NCI-H2081 treated with DMSO at 0.1 percent for 48 hours (cell line): ENCODE data around the gene C22orf15.

ENCODE experiments used
- DNase-seq: peaks from one replicate; lab custom pipeline; 2025; lab: John Stamatoyannopoulos, UW

C22orf15 gene

DNA sequence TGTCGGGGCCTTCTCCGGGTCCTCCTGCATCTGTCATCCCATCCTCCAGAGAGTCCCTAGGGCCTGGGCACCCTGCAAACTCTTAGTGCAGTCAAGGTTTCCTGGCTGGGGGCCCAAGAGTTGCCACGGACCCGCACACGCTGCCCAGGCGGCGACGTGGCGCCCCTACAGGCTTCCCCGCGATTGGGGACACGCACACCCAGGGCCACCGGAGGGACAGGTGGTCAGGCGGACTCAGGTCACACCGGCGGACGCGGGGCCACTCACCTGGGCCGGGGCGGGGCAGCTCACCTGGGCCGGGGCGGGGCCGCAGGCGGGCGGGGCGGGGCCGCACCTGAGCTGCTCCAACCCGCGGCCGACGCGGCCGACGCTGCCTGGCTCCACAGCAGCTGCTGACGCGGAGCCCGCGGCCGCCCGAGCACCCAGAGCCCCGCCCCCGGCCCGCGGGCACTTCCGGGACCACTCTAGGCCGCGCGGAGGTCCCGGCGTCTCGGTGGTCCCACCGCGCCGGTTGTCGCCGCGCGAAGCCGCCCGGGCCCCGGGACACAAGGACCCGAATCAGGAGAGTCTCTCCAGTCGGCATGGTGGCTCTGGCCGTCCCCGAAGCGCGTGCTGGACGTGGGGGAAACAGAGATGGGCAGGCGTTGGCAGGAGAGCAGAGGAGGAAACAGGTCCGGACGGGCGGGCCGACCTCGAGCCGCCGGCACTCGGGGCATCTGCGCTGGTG is 11.9 kb upstream of the C22orf15 start, which contains the start of gene ZNF70:
TSS of gene ZNF70 (minus strand) at position 399 of the 727 bp plus-strand sequence. CDS start 5,972 bp downstream, outside the sequence.
- no peak for DNase-seq

DNA sequence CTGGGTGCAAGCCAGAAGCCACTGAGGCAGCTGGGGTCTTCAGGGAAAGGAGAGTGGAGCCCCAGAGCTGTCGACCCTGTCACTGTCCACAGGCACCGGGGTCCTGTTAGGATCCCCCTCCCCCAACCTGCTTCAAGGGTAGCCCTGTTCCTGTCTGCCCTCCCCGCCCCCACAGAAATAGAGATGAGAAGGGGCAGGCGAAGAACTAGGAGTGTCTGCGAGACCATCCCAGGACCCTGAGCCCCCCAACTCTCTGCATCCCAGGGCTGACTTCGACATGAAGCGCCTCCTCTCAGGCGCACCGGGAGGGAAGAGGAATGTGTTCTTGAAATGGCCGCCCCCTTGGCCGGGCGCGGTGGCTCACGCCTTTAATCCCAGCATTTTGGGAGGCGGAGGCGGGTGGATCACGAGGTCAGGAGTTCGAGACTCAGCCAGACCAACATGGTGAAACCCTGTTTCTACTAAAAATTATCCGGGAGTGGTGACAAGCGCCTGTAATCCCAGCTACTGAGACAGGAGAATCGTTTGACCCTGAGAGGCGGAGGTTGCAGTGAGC is 11.3 kb upstream of the C22orf15 start:
- no peak for DNase-seq

DNA sequence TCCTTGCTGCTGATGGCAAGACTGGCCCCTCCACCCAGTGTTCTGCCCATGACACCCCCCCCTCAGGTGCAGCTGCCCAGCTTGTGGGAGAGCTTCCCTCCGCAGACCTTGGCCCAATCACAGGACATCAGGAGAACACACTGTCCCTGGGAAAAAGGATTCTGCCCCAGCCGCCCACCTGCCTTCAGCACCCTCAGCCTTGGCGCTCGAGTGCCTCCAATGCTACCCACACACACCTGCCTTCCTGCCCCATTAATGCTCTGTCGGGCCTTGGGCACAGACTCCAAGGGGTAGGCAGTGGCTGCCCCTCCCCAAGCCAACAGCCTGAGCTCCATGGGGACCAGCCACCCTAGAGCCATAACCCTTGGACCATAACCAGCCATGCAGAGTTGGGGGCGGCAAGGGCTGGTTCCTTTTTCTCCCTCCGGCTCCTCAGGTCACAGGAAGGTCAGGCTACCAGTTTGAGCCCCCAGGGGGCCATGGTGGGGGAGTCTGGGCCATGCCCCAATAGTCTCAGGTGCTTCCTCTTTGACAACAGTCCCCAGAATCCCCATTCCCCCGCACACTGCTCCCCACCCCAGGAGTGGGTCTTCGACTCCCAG is 10.6 kb upstream of the C22orf15 start:
- DNase-seq = no peak

DNA sequence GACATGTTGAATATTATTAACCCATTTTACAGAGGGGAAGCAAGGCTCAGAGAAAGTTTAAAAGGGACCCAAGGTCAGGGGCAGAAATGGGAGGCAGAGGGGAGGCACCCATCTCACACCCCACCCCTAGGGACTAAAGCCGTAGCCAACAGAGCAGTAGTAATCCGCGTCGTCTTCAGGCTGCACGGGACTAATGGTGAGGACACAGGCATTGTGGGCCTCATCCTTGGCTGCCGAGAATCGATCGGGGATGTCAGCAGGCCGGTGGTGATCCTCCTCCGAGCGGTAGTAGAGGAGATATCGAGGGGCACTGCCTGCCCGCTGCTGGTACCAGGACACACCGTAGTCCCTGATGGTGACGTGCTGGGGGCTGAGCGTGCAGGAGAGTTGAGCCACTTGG is 10.0 kb upstream of the C22orf15 start:
- DNase-seq = no peak

DNA sequence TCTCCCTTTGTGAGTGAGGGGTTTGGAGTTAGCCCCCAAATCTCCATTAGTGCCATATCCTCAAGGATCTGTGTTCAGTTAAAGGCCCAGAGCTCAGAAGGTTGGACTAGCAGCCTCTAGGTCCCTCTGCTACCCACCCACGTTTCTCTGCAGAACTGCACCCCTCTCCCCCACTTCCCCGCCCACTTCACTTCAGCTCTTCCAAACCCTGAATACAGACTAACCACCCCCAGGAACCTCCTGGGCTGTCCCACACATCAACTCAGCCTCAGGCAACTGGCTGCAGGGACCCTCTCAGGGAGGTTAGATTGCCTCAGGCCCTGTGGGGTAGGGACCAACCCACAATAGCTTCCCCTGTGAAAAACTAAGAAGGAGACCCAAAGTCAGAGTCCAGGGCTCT is 9.4 kb upstream of the C22orf15 start:
- no peak for DNase-seq

DNA sequence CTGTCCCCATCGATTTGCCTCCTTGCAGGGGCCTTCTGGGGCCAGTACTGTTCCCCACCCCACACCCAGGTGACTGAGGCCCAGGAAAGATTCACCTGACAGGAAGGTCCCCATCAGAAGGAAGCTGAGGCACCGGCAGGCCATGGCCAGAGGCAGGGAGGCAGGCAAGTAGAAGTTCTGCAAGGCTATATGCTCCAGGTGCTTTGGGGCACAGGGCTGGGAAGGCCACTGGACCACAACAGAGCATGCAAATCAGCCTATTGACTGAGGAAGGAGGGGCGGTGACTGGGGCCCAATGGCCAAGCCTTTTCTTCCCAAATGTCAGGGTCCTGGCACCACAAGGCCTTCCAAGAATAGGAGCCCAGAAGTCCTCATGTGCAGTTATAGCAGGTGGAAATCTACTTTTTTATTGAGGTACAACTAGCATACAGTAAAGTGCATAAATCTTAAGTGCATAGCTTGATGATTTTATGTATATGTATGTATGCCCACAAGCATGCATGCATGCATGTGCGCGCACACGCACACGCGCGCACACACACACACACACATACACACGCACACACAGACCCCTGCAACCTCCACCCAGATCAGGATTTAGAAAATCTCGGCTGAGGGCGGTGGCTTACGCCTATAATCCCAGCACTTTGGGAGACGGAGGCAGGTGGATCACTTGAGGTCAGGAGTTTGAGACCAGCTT is 8.4 kb upstream of the C22orf15 start, which contains the start of gene VPREB3:
TSS of gene VPREB3 (minus strand) at position 206 of the 700 bp plus-strand sequence. CDS start at position 144, 62 bp downstream.
- DNase-seq = no peak

DNA sequence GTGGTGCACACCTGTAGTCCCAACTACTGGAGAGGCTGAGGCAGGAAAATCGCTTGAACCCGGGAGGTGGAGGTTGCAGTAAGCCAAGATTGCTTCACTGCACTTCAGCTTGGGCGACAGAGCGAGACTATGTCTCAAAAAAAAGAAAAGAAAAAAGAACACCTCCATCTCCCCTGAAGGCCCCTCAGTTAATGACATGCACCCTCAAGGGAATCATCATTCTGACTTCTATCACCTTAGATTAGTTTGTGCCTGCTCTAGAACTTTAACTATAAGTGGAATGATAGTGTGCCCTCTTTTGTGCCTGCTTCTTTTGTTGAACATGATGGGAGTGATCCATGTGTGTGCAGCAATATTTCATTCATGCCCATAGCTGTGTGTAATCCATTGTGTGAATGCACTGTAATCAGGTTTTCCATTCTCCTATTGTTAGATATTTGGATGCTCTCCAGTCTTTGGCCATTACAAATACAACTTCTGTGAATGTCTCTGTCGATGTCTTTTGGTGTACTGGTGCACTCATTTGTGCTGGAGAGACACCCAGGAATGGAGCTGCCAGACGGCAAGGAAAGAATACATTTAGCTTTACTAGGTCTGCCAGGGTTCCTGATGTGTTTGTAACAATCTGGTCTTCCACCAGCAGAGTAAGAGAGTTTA is 7.7 kb upstream of the C22orf15 start:
- peak; percentile 15 for DNase-seq

DNA sequence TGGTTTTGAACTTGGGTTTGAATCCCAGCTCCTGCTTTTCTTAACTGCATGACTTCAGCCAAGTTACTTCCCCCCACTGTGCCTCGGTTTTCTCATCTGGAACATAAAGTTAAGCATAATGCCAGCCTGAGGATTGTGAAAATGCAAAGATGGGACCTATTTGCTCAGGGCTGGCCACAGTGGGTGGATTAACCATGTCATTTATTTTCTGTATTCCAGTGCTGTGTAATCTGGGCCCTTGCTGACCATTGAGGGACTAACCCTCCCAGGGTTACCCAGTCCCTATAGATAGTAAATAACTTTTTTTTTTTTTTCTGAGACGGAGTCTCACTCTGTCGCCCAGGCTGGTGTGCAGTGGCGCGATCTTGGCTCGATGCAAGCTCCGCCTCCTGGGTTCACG is 7.1 kb upstream of the C22orf15 start:
- DNase-seq = no peak

DNA sequence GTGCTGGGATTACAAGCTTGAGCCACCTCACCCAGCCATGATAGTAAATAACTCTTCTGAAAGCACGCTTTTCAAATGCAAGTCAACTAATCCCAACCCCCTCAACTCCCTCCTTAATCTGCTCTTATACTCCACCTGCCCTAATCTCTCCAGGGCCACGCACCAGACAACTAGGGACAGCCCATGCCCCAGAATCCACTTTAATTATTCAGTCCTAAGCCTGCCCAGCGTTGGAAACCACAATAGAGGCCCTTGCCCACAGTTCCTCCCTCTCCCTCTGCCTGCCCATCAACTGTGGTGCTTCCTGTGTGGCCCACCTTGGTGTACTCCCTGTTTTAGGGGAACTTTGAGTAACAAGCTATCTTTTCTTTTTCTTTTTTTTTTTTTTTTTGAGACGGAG is 5.9 kb upstream of the C22orf15 start:
- no peak for DNase-seq

DNA sequence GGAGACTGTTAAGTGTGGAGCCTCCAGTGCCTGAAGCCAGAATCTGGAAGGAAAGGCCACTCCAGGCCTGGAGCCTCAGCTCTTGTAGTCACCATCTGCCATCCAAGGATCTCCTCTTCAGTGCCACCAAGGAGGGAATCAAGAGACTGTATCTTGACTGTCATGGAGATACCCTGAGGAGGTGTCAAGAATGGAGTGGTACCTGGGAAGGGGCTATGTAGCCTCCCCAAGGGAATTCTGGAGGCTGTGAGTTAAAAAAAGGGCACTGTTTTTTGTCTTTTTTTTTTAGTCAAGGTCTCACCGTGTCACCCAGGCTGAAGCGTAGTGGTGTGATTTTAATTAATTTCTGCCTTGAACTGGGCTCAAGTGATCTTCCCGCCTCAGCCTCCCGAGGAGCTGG is 3.2 kb upstream of the C22orf15 start:
- no peak for DNase-seq

DNA sequence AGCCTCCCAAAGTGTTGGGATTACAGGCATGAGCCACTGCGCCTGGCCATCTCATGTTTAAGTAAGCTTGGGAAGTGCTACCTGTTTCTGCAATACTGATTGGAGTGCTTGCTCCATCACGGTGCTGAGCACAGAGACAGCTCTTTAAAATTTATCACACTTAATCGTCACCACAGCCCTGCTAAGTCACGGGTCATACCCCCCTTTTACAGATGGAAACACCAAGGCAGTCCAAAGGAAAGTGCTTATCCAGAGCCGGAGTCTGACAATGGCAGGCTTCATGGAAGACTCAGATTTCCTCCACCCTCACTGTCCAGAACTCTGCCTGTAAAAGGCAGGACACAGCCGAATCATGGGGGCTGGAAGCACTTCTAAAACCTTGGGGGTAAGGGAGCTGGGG is 2.7 kb upstream of the C22orf15 start:
- no peak for DNase-seq

DNA sequence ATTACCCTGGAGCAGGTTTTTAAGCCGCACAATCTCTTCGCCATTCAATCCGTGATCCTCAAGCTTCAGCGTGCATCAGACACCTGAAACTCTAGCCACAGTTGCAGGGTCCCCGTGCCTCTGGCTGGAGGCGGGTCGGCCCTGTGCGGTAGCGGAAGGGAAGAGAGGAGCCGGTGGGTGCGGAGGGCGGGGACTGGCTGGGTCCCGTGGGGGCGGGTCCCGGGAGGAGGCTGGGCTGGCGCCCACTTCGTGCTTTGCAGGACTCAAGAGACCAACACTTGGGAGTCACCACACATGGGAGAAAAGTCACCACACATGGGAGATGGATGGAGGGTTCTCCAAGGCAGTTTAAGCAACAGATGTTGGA is 772 bp downstream of the C22orf15 start:
- no peak for DNase-seq

DNA sequence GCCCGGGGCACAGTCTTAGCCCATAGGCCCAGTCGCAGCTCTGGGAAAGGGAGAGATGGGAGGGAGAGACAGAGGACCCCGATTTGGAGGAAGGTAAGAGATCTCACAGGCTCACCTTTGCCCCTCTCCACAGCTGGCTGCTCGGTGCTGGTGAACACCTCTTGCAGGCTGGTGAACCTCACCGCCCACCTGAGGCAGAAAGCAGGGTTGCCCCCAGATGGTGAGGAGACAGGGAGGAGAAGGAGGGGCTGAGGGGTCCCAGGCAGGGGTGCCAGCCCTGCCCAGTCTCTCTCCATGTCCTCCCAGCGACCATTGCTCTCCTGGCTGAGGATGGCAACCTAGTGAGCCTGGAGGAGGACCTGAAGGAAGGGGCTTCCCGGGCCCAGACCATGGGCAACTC is 1.2 kb downstream of the C22orf15 start:
- no peak for DNase-seq

DNA sequence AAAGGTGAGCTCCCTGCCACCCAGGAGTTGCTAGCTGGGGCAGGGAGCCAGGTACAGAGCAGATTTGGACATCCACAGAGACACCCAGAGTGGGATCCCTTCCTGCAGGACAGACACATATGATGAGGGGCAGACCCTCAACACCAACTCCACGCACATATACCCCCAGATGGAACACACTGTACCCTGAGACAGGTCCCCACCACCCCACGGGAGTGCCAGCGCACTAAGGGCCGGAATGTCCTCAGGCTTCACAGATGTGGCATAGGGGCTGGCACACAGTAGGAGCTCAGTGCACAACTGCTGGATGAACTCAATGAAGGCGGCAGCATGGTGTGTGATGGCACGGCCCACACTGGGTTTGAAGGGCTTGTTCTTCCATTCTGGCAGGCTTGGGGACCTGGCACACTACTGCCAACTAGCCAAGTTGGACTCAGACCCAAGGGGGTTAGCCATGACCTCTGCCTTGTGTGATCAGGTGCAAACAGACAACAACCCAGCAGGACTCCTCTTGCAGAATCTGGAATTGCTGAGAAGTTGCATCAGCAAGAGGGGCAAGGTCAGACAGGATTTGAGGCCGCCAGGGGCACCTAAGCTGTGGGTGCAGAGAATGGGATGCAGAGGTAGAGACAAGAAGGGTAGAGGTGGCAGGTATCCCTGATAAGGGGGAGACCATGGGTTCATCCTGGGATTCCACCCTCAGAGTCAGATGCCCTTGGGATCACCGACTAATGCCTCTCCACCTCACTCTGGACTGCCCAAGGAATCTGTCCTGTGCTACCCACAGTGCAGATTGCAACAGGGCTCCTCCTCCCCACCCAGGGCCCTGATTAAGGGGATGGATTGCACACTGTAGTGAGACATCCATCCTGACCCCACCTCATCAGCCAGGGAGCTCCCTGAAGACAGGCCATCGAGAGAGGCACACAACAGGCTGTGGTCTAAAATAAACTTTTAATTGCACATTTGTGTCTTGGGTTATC is 2.4 kb downstream of the C22orf15 start:
- DNase-seq = no peak

DNA sequence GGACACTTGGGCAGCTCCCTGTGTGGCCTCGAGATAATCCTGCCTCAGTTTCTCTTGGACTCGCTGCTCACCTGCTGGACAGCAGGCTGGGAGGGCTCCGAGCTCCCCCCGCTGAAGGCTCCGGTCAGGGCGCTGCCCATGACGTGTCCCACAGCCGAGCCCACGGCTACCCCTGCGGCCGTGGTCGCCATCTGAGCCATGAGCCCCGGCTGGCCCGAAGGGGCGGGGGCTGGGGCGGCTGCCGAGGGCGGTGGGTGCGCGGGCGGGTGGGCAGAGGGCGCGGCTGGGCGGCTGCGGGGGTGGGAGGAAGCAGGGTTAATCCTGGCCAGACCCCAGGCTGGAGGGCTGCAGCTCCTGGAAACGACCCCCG is 4.5 kb downstream of the C22orf15 start:
- no peak for DNase-seq

DNA sequence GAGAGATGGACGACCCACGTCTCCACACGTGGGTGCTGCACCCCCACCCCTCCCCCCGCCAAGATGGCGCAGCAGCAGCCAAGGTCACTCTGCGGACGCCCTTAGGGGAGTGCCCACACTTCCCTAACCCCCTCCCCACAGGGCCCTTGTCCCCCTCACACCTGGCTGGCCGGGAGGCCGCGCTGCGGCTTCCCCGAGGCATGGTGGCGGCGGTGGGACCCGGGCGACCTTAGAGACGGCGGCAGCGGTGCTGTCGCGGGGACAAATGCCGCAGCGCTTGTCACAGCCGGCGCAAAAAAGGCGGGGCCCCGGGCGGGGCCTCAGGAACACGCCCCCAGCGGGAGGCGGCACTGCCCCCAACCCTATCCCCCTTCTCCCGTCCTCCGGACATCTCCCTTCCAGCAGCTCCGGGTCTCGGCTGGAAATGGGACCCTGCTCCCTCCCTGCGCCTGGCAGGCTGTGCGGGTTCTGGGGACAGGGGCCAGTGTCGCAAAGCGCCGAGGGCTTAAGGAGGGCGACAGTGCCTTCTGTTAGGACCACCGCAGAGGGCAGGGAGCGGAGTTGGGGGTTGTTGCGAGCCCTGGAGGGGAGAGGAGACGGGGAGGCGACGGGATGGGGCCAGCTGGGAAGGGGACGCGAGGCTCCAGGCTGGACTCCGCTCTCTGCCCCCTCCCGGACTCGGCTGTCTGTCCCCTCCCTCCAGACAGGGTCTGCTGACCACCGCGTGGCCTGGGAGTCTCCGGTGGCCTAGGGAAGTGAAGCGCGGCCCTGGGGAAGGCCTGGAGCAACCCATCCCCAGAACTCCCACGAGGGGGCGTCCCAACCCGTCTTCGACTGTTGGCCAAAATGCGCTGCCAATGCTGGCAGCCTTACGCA is 5.1 kb downstream of the C22orf15 start, which contains the start of gene CHCHD10:
TSS of gene CHCHD10 (minus strand) at position 300 of the 876 bp plus-strand sequence. CDS start at position 202, 98 bp downstream.
- DNase-seq = no peak

DNA sequence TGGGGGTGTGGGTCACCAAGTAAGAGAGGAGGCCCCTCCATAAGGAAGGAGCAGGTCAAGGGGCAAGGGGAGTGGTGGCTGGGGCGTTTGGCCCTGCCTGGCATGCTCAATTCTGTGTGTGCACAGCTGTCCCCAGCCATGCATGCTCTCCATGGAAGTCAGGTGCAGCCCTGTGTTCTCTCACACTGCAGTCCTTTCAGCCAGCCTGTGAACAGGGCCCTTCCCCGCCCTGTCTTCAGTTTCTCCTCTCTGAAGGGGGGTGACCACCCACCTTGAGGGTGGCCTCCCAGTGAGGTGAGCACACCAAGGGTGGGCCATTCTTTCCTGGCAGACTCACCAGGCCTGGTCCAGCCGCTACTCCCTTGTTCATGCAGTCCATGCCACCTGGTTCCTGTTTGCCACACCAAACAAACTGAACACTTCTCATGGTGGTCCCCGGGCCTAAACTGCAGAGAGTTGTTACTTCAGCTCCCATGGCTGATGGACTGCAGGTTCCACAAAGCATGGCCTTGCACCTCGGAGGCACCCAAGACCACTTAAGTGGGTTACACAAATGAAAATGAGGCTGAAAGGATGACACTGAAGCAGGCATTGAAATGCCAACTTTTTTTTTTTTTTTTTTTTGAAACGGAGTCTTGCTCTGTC is 6.7 kb downstream of the C22orf15 start:
- DNase-seq = no peak

DNA sequence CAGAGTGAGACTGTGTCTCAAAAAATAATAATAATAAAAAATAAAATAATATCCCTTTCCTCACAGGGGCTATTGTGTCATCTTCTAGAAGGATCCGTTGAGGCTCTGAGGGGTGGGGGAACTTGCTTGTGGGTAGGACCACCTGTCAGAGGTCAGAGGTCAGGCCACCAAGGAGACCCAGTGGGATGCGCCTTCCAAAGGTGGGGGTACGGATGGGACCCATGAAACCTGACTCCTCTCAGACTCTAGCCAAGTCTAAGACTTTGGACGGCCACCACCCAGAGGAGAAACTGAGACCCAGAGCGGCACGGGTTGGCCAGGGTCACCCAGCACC is 9.5 kb downstream of the C22orf15 start:
- DNase-seq = no peak

DNA sequence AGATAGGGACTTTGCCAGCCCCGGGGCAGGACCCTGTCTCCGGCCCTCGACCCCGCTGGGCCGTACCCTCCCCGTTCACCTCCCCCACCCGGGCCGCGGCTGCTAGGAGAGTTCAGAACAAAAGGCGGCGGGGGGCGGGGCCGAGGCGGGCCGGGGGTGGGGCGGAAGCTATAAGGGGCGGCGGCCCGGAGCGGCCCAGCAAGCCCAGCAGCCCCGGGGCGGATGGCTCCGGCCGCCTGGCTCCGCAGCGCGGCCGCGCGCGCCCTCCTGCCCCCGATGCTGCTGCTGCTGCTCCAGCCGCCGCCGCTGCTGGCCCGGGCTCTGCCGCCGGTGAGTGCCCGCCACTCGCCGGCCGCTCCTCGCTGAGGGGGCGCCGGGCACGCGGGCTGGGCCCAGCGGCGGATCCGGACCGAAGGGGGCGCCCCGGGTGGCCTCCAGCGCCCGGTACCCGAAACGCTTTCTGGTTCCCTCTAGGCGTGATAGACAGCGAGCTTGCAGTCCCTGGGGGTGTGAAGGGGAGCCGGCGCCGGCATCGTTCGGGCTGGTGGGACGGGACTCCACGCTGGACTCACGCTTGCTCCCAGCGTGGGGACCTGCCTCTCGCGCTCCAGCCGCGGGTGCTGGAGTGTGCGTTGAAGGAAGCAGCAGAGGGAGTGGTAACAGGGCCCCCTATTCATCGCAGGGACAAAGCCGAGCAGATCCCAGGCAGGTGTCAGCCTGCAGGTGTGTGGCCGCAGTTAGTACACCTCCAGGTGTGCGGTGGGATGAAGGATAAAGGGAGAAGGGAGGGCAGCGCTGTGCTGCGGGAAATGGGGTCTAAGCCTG is 10.1 kb downstream of the C22orf15 start, which contains the start of gene MMP11:
TSS of gene MMP11 (plus strand) at position 201 of the 825 bp plus-strand sequence. CDS start at position 223, 22 bp downstream.
- DNase-seq = no peak
